IPS-18a (cell line): ENCODE results near the gene AFMID.
"Not testable (repeated sequence)": the region's sequence is repeated elsewhere in the genome, so short reads cannot be mapped to it uniquely, and the experiment has no call there.

Experiments
- H3K27ac ChIP-seq: one replicate; pipeline ENCODE4 v1.5.1; 2013; ENCODE audit warnings: low read length
- H3K27me3 ChIP-seq: one replicate; pipeline ENCODE4 v1.6.1; 2013; ENCODE audit warnings: mild to moderate bottlenecking, low read length; ENCODE audit not compliant: control insufficient read depth, insufficient read depth
- H3K36me3 ChIP-seq: one replicate; pipeline ENCODE4 v1.6.1; 2013; ENCODE audit warnings: low read depth, low read length; ENCODE audit not compliant: control insufficient read depth
- H3K4me1 ChIP-seq: one replicate; pipeline ENCODE4 v1.6.1; 2013; ENCODE audit warnings: low read depth, low read length; ENCODE audit not compliant: control insufficient read depth
- H3K4me3 ChIP-seq: one replicate; pipeline ENCODE4 v1.5.1; 2013; ENCODE audit warnings: low read length
- H3K9ac ChIP-seq: one replicate; pipeline ENCODE4 v1.6.1; 2013; ENCODE audit warnings: mild to moderate bottlenecking, low read length, moderate library complexity
- H3K9me3 ChIP-seq: one replicate; pipeline ENCODE4 v1.6.1; 2013; ENCODE audit warnings: low read depth, low read length; ENCODE audit not compliant: control insufficient read depth

AFMID gene, protein sequence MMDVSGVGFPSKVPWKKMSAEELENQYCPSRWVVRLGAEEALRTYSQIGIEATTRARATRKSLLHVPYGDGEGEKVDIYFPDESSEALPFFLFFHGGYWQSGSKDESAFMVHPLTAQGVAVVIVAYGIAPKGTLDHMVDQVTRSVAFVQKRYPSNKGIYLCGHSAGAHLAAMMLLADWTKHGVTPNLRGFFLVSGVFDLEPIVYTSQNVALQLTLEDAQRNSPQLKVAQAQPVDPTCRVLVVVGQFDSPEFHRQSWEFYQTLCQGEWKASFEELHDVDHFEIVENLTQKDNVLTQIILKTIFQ

DNA sequence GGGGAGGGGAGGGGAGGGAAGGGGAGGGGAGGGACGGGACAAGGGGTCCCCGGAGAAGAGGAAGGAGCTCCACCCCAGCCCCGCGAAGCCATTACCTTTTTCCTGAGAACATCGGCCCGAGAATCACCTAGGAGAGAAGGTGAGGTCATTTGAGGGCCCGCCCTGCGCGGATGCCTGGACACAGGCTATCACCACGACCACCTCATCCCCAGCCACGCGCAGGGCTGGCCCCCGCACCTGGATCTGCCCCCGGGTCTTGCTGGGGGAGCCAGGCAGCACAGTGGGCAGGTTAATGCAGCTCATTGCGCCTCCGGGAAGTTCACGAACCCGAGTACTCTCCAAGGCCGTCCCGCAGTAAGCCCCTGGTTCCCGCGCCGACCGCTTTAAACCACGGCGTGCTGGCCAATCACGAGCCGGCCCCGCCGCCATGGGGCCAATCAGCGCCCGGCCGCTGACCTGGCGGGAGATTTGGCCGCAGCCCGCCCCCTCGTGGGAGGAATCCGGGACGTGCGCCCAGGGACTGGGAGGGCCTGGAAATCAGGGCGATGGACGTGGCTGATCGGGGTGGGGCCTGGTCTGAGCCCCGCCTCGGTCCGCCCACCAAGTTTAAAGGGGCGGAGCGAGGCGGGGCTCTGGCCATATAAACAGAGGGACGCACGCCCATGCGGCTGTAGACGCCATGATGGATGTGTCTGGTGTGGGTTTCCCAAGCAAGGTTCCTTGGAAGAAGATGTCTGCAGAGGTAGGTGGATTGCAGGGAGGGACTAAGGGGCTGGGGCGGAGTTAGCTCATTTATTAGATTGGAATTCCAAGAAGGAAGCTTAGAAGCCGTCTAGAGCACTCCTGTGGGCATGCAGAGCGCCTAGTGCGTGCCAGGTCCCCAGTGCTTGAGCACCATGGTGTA lies at the start of gene AFMID, which contains the start of gene TK1:
Gene AFMID (plus strand): TSS at position 671 of the 904 bp plus-strand sequence. CDS start 9 bp downstream, at position 680.
Gene TK1 (minus strand): TSS at position 361 of the 904 bp plus-strand sequence. CDS start 58 bp downstream, at position 303.
- Histone ChIP-seq H3K36me3 (peaks cover 31% of the 10 kb centered on the region), H3K4me3 (peak within 1 kb of the TSS; percentile 92), H3K4me1 (no peaks in the 10 kb centered on the region), H3K9ac (peak within 1 kb of the TSS; percentile 90), H3K27ac (no peak within 1 kb of the TSS), H3K27me3 (no peaks in the 10 kb centered on the region), H3K9me3 (no peaks in the 10 kb centered on the region)

DNA sequence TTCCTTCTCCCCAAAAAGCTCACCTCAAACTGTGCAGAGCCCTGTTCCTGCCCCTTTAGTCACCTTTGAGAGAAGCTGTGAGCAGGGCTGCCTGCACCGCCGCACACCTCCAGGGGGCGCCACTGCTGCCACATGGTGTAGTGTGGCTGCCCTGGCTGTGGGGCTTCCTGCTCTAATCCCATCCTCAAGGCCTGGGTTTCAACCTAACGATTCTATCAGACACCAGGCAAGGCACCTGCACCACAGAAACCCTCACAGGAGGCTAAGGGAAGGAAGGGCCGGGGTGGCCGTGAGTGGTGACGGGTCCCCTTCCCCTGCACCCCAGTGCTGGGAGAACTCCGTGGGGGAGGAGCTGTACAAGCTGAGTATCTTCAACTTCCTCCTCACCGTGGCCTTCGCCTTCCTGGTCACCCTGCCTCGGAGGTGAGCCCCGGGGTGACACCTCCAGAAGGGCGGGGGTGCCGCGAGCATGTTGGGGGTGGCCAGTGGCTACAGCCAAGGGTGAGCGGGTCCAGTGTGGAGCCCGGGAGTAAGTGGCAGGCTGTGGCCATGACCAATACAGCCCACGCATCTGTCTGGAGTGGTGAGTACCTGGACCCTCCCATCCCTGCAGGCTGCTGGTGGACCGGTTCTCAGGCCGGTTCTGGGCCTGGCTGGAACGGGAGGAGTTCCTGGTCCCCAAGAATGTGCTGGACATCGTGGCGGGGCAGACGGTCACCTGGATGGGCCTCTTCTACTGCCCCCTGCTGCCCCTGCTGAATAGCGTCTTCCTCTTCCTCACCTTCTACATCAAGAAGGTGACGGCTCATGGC lies 49.6 kb upstream of the AFMID start:
- Histone ChIP-seq H3K36me3 (no peaks in the 10 kb centered on the region), H3K27ac (no peak overlapping the region), H3K27me3 (peaks cover 16% of the 10 kb centered on the region), H3K4me1 (no peaks in the 10 kb centered on the region), H3K4me3 (no peak overlapping the region), H3K9ac (no peak overlapping the region), H3K9me3 (no peaks in the 10 kb centered on the region)

DNA sequence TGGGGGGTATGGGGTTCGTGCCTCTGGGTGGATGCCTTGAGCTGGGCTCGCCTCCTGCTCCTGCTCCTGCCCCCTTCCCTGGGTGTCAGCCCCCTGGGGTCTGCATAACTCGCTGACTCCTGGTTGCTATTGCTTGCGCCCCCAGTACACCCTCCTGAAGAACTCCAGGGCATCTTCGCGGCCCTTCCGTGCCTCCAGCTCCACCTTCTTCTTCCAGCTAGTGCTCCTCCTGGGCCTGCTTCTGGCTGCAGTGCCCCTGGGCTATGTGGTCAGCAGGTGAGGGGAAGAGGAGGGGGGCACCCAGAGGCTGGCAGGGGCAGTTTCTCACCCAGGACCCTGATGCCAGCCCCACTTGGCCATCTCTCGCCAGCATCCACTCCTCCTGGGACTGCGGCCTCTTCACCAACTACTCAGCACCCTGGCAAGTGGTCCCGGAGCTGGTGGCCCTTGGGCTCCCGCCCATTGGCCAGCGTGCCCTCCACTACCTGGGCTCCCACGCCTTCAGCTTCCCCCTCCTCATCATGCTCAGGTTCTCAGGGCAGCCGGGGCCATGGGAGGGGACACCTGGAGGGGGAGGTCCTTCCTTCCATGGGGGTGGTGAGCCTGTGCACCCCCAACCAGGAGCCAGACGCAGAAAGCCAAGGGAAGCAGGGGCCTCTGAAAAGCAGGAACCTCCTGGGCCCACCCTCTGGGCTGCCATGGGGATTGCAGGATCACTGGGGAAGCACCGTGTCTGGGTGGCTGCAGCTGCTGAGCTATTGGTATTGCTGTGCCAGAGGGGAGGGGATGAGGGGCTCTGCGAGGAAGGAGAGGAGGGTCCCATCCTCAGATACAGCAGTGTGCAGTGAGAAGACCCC lies 48.7 kb upstream of the AFMID start:
- peaks cover 8% of the 10 kb centered on the region for H3K27me3 ChIP-seq
- H3K4me3 ChIP-seq, result no peak overlapping the region
- H3K27ac ChIP-seq, result no peak overlapping the region
- no peak overlapping the region for H3K9ac ChIP-seq
- no peaks in the 10 kb centered on the region for H3K9me3 ChIP-seq
- H3K36me3 ChIP-seq, result no peaks in the 10 kb centered on the region
- H3K4me1 ChIP-seq, result no peaks in the 10 kb centered on the region

DNA sequence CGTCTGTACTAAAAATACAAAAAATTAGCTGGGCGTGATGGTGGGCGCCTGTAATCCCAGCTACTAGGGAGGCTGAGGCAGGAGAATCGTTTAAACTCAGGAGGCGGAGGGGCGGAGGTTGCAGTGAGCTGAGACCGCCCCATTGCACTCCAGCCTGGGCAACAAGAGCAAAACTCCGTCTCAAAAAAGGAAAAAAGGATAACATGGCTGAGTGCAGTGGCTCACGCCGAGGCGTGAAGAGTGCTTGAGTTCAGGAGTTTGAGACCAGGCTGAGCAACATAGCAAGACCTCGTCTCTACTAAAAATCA lies 47.3 kb upstream of the AFMID start:
- not testable (repeated sequence) for H3K4me3 ChIP-seq, H3K27me3 ChIP-seq, H3K4me1 ChIP-seq, H3K9me3 ChIP-seq, H3K9ac ChIP-seq, H3K27ac ChIP-seq, H3K36me3 ChIP-seq

DNA sequence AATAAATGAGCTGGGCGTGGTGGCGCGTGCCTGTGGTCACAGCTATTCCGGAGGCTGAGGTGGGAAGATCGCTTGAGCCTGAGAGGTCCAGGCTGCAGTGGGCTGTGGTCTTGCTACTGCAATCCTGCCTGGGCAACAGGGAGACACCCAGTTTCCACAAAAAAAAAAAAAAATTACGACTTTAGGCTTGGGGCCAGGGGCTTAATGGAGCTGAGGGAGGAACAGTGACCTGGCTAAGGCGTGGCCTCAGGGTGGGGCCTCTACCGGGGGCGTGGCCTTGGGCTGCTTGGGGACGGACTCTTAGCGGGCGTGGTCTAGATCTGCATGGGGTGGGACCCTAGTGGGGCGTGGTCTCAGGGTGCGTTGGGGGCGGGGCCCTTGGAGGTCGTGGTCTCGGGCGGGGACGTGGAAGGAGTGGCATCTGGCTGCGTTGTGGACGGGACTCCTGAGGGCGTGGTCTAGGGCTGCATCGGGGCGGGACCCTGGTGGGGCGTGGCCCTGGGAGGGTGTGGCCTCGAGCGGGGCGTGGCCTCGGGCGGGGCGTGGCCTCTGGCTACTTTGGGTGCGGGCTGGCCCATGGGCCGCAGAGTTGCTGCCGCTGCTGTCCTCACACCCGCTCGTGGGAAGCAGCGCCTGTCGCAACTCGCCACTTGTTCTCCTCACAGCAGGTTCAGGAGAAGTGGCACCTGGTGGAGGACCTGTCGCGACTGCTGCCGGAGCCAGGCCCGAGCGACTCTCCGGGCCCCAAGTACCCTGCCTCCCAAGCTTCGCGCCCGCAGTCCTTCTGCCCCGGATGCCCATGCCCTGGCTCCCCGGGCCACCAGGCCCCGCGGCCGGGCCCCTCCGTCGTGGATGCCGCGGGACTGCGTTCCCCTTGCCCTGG lies 46.8 kb upstream of the AFMID start:
- H3K4me3 ChIP-seq, result no peak overlapping the region
- H3K4me1 ChIP-seq, result no peaks in the 10 kb centered on the region
- H3K9ac ChIP-seq, result no peak overlapping the region

DNA sequence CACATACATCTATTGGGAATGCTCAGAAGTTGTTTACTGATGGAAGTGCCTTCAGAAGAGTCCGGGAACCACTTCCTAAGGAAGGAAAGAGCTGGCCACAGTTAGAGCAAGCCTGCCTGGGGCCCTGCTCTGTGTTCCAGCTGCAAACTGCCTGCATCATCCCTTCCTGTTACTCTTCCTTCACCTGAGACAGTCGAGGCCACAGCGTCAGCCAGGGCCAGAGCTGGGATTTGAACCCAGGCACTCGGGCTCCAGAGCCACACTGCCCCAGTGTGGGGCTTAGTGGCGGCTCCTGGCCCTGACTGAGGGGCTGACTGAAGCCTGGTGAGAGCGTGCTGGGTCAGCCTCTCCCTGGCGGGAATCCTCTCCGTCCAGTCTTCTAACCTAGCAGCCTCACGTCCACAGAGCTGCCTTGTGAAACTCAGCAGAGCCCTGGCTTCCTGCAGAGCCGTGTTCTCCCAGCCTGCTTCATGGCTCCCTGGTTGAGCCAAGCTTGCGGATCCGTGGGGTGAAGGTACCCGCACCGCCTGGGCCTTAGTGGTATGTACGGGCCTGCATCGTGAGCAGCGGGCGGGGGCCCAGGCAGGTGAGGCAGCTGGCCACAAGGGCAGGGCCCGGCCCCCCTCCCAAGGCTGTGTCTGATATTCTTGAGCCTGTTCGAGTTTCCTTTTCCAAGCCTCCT lies 45.6 kb upstream of the AFMID start:
- Histone ChIP-seq H3K27ac (no peak overlapping the region), H3K9me3 (no peaks in the 10 kb centered on the region), H3K4me3 (no peak overlapping the region), H3K9ac (no peak overlapping the region), H3K4me1 (no peaks in the 10 kb centered on the region), H3K36me3 (no peaks in the 10 kb centered on the region), H3K27me3 (no peaks in the 10 kb centered on the region)

More for the DNA sequence above, 46.8 kb upstream of the AFMID start:
- Histone ChIP-seq H3K36me3 (no peaks in the 10 kb centered on the region), H3K27ac (no peak overlapping the region), H3K27me3 (no peaks in the 10 kb centered on the region), H3K9me3 (no peaks in the 10 kb centered on the region)

DNA sequence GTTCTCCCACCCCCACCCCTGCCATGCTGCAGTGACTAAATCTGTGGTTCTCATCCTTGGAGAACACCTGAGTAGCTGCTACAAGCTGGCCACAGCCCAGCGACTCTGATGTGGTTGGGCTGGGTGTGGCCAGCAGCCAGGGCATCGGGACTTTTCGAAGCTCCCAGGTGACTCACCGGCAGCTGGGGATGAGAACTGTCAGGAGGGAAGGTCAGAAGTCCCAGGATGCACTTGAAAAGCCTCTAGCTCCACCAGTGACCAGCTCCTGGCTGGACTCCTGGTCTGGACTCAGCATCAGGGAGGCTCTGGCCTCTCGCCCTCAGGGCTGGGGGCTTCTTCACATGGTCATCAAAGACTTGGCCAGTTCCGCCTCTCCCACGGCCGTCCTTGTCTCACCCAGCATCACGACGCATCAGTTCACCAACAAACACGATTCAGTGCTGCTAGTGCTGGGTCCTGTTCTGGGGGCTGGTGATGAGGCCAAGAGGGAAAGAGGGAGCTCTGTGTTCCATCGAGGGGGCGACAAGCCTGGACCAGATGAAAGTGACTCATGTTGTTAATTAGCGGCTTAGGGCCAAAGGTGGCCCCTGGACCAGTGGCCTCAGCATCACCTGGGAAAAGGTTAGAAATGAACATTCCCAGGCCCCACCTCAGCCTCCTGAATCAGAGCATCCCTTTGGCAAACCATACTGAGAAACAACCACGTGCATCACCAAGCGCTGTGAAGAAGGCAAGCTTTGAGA lies 44.9 kb upstream of the AFMID start:
- no peaks in the 10 kb centered on the region for H3K4me1 ChIP-seq
- H3K4me3 ChIP-seq, result no peak overlapping the region
- H3K9ac ChIP-seq, result no peak overlapping the region
- no peak overlapping the region for H3K27ac ChIP-seq
- no peaks in the 10 kb centered on the region for H3K36me3 ChIP-seq
- H3K27me3 ChIP-seq, result no peaks in the 10 kb centered on the region
- H3K9me3 ChIP-seq, result no peaks in the 10 kb centered on the region

DNA sequence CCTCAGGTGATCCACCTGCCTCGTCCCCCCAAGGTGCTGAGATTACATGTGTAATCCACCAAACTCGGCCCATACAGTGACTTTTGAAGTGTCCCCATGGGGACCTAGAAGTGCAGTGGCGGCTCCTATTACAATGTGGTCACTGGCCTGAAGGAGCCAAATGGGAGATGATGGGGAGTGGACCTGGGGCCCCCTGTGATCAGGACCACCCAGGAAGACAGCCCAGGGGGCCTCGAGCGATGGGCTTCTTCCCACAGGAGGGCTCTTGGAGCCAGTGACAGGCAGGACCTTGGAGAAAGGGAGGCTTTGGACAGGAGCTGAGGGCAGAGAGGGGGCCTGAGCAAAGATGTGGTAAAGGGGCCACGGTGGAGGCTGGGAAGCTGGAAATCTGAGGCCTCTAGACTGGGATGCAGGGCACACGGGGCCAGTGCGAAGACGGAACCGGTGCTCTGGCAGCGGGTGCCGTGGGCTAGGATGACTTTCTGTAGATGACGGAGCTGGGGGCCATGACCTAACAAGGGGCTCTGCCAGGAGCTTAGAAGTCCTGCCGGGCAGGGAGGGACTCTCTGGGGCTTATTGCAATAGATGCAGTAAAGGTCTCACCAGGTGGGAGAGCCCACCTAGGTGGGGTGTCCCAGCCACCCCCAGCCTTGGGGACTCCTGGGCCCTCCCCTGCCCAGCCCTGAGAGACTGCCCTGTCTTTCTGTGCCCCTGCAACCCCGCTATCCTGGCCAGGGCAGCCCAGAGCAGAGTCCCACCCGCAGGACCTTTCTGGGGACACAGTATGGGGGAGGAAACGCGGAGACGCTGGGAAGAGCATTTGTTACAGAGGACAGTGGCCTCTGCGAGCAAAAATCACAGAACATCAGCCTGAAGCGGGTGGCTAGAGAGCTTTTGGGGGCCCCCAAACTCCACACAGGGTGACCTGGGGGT lies 43.7 kb upstream of the AFMID start:
- no peaks in the 10 kb centered on the region for H3K4me1 ChIP-seq
- no peak overlapping the region for H3K4me3 ChIP-seq
- H3K27ac ChIP-seq, result no peak overlapping the region
- no peaks in the 10 kb centered on the region for H3K27me3 ChIP-seq
- H3K9me3 ChIP-seq, result no peaks in the 10 kb centered on the region
- no peak overlapping the region for H3K9ac ChIP-seq
- no peaks in the 10 kb centered on the region for H3K36me3 ChIP-seq
